Gastroesophageal sphincter (tissue), 4 donors: ENCODE data around the gene MYH10. TPM values are rescaled to one million over a fixed set of nuclear protein-coding genes. Genes with fewer than 3 reads are reported as not detected.
A peak's percentile ranks its signal among the peaks of the same experiment; 100 is the strongest.

Experiments
- ATAC-seq: fragments of 150-250 bp; one replicate; pipeline ENCODE4 v1.9.1; 2016; ENCODE audit warnings: mild to moderate bottlenecking, moderate library complexity
- H3K27ac ChIP-seq, 4 donors: fragments of 200-600 bp; sonication (generic) in 3 of 4; 1 replicate in 3 of 4; 2 replicates in 1 of 4; pipeline ENCODE4 v1.5.1; 2016 to 2019
- H3K27me3 ChIP-seq: fragments of 200-600 bp; sonication (generic); one replicate; pipeline ENCODE4 v1.5.1; 2019
- H3K36me3 ChIP-seq, 2 donors: fragments of 200-600 bp; sonication (generic); one replicate each; pipeline ENCODE4 v1.5.1; 2019; ENCODE audit warnings: control low read depth in 1 of 2
- H3K4me1 ChIP-seq, 3 donors: fragments of 200-600 bp; sonication (generic); 1 replicate in 2 of 3; 2 replicates in 1 of 3; pipeline ENCODE4 v1.5.1; 2016 to 2019; ENCODE audit warnings: control low read depth in 2 of 3
- H3K4me3 ChIP-seq, 2 donors: fragments of 200-600 bp; sonication (generic); one replicate each; pipeline ENCODE4 v1.5.1; 2019; ENCODE audit warnings: mild to moderate bottlenecking in 1 of 2, moderate library complexity in 1 of 2
- H3K9me3 ChIP-seq, 3 donors: fragments of 200-600 bp; sonication (generic); one replicate each; pipeline ENCODE4 v1.5.1; 2017 to 2019; ENCODE audit warnings: control low read depth in 2 of 3
- EP300 ChIP-seq: sonication (generic); formaldehyde crosslinking; IDR thresholded peaks from one replicate; pipeline ENCODE4 v1.6.1; 2017; ENCODE audit warnings: antibody characterized with exemption, mild to moderate bottlenecking
- POLR2A ChIP-seq, 2 donors: fragments of 450-650 bp; IDR thresholded peaks; one replicate each; pipeline ENCODE4 v1.6.1; 2017; ENCODE audit warnings: antibody characterized with exemption in 2 of 2, mild to moderate bottlenecking in 2 of 2, moderate library complexity in 1 of 2
- POLR2AphosphoS5 ChIP-seq: sonication (generic); formaldehyde crosslinking; IDR thresholded peaks from one replicate; pipeline ENCODE4 v1.6.1; 2017; ENCODE audit warnings: antibody characterized with exemption
- WGBS, 2 donors: methylation state at CpG; one replicate each; pipeline ENCODE4 v1.1.5; 2018; ENCODE audit warnings: low coverage in 1 of 2; 5-methylcytosine and 5-hydroxymethylcytosine counted together
- total RNA-seq, 4 donors: library from RNA; depleted of rRNA; stranded (reverse); fragments of >200 nt; gene quantifications; one replicate each; pipeline ENCODE4 v1.1.0, GENCODE V29; 2016
- TF ChIP-seq, protein P1 (sequence below), 4 experiments: fragments of 200-600 bp in 2 of 4; fragments of 450-650 bp in 2 of 4; sonication (generic) in 1 of 4; IDR thresholded peaks; one replicate each; pipeline ENCODE4 v1.5.1; 2017 to 2019; ENCODE audit warnings: antibody characterized with exemption in 4 of 4, mild to moderate bottlenecking in 2 of 4, moderate library complexity in 2 of 4

MYH10 gene
- total RNA-seq, 4 donors from 2014 or later: 26.0 to 40.9 (median 34.6) TPM

DNA sequence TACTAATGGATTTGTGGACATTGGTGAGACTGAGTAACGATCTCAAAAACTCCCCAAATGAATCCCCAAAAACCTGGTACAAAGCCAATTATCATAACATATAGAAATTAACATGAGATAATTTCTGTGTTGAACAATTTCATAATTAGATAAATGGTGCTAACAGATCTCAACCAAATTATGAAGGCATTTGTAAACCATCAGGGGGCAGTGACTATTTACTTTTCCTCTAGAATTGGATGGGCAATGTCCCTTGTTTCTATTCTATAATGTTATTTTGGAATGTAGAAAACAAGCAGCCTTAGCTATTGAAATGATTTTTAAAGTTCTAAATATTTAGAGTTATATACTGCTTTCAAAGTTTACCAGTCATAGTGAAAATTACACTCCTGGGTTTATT, 57.8 kb downstream of the MYH10 start:
- TF ChIP-seq POLR2A (IDR thresholded peaks at IDR 0.05) (no peak), POLR2AphosphoS5 (no peak), EP300 (no peak)
- TF ChIP-seq, protein P1, sequence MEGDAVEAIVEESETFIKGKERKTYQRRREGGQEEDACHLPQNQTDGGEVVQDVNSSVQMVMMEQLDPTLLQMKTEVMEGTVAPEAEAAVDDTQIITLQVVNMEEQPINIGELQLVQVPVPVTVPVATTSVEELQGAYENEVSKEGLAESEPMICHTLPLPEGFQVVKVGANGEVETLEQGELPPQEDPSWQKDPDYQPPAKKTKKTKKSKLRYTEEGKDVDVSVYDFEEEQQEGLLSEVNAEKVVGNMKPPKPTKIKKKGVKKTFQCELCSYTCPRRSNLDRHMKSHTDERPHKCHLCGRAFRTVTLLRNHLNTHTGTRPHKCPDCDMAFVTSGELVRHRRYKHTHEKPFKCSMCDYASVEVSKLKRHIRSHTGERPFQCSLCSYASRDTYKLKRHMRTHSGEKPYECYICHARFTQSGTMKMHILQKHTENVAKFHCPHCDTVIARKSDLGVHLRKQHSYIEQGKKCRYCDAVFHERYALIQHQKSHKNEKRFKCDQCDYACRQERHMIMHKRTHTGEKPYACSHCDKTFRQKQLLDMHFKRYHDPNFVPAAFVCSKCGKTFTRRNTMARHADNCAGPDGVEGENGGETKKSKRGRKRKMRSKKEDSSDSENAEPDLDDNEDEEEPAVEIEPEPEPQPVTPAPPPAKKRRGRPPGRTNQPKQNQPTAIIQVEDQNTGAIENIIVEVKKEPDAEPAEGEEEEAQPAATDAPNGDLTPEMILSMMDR (IDR thresholded peaks at IDR 0.05): peak in 1 of 4 experiments; percentile 16
- H3K4me1 ChIP-seq: no peaks in the 10 kb centered on the region
- no peaks in the 10 kb centered on the region for H3K27me3 ChIP-seq
- no peak overlapping the region for H3K4me3 ChIP-seq
- no peak overlapping the region for H3K27ac ChIP-seq
- peaks cover 0 to 18% of the 10 kb centered on the region in 2 donors for H3K36me3 ChIP-seq
- no peak for ATAC-seq
- H3K9me3 ChIP-seq: no peaks in the 10 kb centered on the region
- 73 to 75% methylated on average over 1 of the region's 1 CpG for WGBS, 2 donors

DNA sequence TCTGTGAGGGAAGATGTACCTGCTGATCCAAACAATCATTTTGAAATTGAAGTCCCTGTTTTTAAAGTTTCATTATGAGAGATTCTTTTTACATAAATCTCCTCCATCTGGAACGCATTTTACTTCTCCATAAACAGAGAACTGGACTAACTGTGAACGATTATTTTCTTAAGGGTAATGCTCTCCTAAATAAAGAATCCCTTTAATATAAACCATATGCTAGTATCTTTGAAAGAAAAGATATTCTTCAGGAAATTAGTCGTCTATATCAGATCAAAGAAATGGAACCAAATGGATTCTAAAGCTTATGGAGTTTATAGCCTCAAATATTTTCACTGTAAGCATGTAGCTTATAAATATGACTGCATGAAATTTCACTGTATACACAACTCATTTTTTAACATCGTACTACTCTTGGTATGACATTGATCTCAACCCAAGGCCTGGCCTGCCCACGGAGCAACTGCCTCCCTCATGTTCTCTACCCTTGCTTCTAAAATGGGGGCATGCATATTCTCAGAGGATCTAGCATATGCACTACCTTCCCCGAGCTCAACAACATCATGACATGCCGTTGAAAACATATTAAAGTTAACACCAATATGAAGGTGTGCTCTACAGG, 66.4 kb downstream of the MYH10 start:
- WGBS, 2 donors: 10 to 42% methylated on average over 3 to 7 of the region's 7 CpGs
- Histone ChIP-seq H3K9me3 (no peaks in the 10 kb centered on the region), H3K4me1 (no peaks in the 10 kb centered on the region), H3K27me3 (no peaks in the 10 kb centered on the region), H3K4me3 (no peak overlapping the region), H3K27ac (no peak overlapping the region), H3K36me3 (peaks cover 0 to 37% of the 10 kb centered on the region in 2 donors)
- TF ChIP-seq POLR2A (IDR thresholded peaks at IDR 0.05) (no peak), EP300 (no peak), POLR2AphosphoS5 (no peak)
- TF ChIP-seq, protein P1 (IDR thresholded peaks at IDR 0.05): no peak
- no peak for ATAC-seq

DNA sequence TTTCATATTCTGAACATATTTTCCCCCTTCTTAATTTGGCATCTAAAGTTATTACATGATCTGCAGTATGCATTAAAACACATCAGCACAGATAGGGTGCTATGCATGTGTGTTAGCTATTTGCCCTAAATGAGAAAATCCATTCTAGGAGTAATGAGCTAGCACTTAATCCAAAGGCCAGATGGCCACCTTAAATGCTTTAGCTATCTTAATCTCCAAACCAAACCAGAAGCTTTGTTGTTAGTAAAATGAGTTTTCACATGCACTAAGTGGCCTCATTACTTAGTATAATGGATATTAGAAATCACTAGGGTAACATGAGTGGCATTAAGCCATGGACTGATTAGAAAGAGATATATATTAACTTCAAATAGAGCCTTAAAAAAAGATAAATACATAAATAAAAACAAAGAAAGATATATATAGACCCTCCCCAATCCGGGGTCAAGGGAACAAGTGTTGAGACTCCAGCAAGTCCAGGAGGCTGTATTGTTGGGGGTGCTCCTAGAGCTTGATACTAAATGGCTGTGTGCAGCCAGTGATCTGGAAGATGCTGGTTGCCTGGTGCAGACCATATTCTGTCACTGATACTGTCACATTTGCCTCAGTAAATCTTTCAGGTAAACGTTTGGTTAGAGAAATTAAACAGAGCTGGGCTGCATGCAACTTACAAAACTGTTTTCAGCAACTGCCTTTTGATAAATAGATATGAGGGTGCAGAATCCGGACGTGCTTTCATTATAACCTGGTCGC, 67.3 kb downstream of the MYH10 start:
- H3K4me1 ChIP-seq: no peaks in the 10 kb centered on the region
- peaks cover 0 to 28% of the 10 kb centered on the region in 2 donors for H3K36me3 ChIP-seq
- H3K27me3 ChIP-seq: no peaks in the 10 kb centered on the region
- no peak overlapping the region for H3K4me3 ChIP-seq
- no peak overlapping the region for H3K27ac ChIP-seq
- 43 to 63% methylated on average over 5 of the region's 5 CpGs for WGBS, 2 donors
- ATAC-seq: no peak
- no peaks in the 10 kb centered on the region for H3K9me3 ChIP-seq
- TF ChIP-seq, protein P1 (IDR thresholded peaks at IDR 0.05): no peak
- TF ChIP-seq EP300 (no peak), POLR2A (IDR thresholded peaks at IDR 0.05) (no peak), POLR2AphosphoS5 (no peak)

DNA sequence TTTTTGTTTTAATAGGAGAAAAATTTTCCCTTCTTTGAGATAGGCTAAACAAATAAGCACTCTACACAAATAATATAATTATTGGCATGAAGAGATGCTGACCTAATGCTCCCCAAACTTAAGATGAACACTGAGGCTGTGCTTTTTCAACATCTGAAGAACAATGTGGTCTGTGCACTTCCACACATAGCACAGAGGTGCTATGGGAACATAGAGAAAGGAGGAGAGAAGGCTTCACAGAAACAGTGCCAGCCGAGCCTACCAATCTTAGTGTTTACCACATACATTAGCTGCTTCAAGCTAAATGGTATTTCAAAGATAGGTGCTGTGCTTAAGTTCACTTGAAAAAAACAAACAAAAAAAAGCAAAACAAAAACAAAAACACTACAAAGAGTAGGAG, 72.4 kb downstream of the MYH10 start:
- no peak overlapping the region for H3K27ac ChIP-seq
- H3K4me1 ChIP-seq: no peaks in the 10 kb centered on the region
- TF ChIP-seq POLR2A (IDR thresholded peaks at IDR 0.05) (no peak), EP300 (no peak), POLR2AphosphoS5 (no peak)
- TF ChIP-seq, protein P1 (IDR thresholded peaks at IDR 0.05): no peak
- no peaks in the 10 kb centered on the region for H3K9me3 ChIP-seq
- no peak for ATAC-seq
- peaks cover 0 to 10% of the 10 kb centered on the region in 2 donors for H3K36me3 ChIP-seq
- 80 to 100% methylated on average over 1 of the region's 1 CpG for WGBS, 2 donors
- no peaks in the 10 kb centered on the region for H3K27me3 ChIP-seq
- no peak overlapping the region for H3K4me3 ChIP-seq
